SK-N-SH (cell line): ENCODE results near the gene KIAA0232.

ENCODE experiments used
- CTCF ChIP-seq: fragments of 200-600 bp; sonication (generic); IDR thresholded peaks from 2 replicates; pipeline ENCODE4 v1.6.1; 2017; ENCODE audit warnings: antibody characterized with exemption, mild to moderate bottlenecking, moderate library complexity
- EP300 ChIP-seq, 2 experiments: IDR thresholded peaks; 2 replicates each; pipeline versions ENCODE4 v1.4.0 to v1.6.1; 2012; ENCODE audit warnings: borderline replicate concordance in 1 of 2, low read depth in 1 of 2, low read length in 1 of 2
- GABPA ChIP-seq: IDR thresholded peaks from 2 replicates; pipeline ENCODE4 v1.4.0; 2012; ENCODE audit warnings: low read depth, mild to moderate bottlenecking
- REST ChIP-seq: IDR thresholded peaks from 2 replicates; pipeline ENCODE4 v1.6.1; 2012; ENCODE audit warnings: mild to moderate bottlenecking, low read depth, low read length, moderate library complexity
- USF2 ChIP-seq: fragments of 150-350 bp; IDR thresholded peaks from 2 replicates; pipeline ENCODE4 v1.6.1; 2017; ENCODE audit warnings: antibody characterized with exemption, low read length, low read depth, borderline replicate concordance
- YY1 ChIP-seq: IDR thresholded peaks from 2 replicates; pipeline ENCODE4 v1.4.0; 2012; ENCODE audit warnings: low read depth, mild to moderate bottlenecking

GRCh38 chr4:6825403-6825802, 42.9 kb downstream of the KIAA0232 start:
- TF ChIP-seq CTCF (no peak), GABPA (no peak), USF2 (no peak), EP300 (IDR thresholded peaks at IDR 0.05; ENCODE audit: borderline replicate concordance in 1 of 2, low read depth in 1 of 2, low read length in 1 of 2) (no peak), REST (no peak), YY1 (no peak)
